GM18520 (cell line): ENCODE measurements around the gene TSPAN1.
A peak's percentile ranks its signal among the peaks of the same experiment; 100 is the strongest.
"Not testable (repeated sequence)": the region's sequence is repeated elsewhere in the genome, so short reads cannot be mapped to it uniquely, and the experiment has no call there.

ENCODE experiments used
- ATAC-seq: cut with Tn5 transposase; IDR thresholded peaks from one replicate; pipeline ENCODE4 v1.9.1; 2021; ENCODE audit not compliant: unreplicated experiment

TSPAN1 gene

DNA sequence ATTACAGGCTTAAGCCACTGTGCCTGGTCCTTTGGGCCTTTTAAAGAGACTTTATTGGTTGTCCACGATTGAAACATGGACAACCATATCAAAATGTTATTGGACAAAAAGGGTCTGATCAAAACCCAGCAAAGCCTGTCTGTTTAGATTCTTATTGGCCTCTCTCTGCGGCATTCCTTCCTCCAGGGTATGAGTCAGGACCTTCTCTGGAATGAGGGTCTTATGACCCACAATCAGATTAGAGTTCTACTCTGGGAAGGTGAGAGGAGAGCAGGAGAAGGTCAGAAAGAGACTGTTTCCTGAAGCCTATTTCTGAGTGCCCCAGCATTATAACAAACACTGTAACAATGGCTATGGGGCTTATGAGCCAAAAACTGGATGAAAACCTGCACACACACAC is 36.2 kb downstream of the TSPAN1 start:
- ATAC-seq: no peak

DNA sequence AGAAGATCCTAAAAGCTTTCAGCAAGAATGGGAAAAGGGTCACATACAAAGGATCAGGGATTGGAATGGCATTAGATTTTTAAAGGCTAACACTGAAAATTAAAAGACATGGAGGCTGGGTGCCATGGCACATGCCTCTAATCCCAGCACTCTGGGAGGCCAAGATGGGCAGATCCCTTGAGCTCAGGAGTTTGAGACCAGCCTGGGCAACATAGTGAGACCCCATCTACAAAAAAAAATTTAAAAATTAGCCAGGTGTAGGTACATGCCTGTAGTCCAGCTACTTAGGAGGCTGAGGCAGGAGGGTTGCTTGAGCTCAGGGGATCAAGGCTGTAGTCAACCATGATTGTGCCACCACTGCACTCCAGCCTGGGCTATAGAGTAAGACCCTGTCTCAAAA is 40.6 kb downstream of the TSPAN1 start:
- ATAC-seq: no peak

DNA sequence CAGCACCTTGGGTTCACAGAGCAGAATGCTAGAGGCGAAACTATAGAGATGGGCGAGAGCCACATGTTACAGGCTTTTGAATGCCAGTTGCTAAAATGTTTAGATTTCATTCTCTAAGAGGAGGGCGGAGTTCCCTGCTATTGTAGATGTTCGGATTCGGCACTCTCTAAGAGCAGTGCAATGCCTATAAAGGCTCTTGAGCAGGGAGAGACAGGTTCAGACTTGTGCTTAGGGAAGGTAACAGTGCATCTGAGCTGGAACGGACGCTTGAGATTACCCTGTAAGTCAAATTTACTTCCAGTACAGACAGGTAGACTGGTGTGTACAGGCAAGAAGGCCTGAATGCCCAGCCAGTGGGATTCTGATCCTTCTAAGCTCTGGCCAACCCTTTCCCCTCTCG is 43.6 kb downstream of the TSPAN1 start:
- ATAC-seq: no peak

DNA sequence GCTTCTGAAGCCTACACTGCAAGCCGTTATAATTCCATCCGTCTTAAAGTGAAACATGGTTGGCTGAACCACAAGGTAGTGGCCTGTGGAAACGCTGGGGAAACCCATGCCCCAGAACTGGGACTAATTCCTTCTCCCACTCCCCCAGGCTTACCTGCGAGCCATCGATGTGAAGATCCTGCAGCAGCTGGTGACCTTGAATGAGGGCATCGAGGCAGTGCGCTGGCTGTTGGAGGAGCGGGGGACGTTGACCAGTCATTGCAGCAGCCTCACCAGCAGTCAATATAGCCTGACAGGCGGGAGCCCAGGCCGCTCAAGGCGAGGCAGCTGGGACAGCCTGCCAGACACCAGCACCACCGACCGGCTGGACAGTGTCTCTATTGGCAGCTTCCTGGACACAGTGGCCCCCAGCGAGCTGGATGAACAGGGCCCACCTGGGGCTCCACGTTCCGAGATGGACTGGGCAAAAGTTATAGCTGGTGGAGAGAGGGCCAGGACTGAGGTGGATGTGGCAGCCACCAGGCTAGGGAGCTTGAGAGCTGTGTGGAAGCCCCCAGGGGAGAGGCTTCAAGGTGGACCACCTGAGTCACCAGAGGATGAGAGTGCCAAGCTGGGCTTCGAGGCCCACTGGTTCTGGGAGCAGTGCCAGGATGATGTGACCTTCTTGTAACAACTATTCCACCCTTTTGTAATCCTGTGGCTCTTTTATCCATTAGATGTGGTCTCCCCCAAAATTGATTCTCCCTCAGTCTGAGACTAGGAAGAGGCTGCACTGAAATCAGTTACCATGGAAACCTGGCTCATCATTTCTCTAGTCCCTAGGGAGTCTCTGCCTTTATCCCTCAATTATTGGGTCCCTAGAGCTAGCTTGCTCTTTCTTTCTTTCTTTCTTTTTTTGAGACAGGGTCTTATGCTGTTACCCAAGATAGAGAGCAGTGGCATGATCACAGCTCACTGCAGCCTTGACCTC is 44.9 kb downstream of the TSPAN1 start:
- no peak for ATAC-seq

DNA sequence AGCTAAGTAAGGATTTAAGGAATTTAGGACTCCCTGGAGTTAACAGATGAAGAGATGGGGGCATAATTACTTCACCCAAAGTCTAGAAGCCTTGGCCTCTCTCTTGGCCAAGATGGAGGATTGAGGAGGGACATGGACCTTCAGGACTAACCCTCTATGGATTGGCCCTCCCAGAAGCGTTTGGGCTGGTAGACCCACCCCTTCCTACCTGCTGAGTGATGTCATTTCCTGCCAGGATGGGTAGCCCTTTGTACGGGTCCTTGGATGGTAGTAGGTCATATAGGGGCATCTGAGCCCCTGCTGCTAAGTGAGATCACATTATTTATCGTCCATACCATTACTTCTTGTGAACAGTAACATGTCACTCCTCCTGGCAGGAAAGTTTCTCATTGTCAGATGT is 45.9 kb downstream of the TSPAN1 start:
- ATAC-seq: no peak

- ATAC-seq: no peak
Observed at GRCh38 chr1:46221749-46222148, 46.9 kb downstream of the TSPAN1 start.

DNA sequence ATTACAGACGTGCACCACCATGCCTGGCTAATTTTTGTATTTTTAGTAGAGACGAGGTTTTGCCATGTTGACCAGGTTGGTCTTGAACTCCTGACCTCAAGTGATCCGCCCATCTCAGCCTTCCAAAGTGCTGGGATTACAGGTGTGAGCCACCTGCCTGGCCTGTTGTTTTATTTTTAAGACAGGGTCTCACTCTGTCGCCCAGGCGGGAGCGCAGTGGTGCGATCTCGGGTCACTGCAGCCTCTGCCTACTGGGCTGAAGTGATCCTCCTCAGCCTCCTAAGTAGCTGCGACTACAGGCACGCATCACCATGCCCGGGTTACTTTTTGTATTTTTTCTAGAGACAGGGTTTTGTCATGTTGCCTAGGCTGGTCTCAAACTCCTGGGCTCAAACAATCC is 48.2 kb downstream of the TSPAN1 start:
- not testable (repeated sequence) for ATAC-seq

DNA sequence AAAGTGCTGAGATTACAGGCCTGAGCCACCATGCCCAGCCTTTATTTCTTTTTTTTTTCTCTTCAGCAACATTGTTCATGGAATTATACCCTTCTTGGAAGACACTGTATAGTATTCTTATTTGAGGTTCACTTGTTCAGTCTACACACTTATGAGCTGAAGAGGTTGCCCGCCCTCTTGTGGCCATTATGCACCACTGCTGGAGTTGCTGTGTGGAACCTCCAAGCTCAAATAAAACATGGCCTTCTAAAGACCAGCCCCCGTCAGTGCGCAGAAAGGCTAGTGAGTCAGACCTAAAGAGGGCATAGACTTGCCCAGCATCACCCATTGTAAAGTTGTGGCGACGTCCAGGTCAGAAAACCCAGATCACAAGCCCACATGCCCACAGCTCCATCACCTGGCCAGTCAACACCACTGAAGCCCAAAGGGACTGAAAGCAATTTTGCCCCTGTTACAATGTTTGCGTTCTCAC is 48.6 kb downstream of the TSPAN1 start:
- ATAC-seq: peak; percentile 52

DNA sequence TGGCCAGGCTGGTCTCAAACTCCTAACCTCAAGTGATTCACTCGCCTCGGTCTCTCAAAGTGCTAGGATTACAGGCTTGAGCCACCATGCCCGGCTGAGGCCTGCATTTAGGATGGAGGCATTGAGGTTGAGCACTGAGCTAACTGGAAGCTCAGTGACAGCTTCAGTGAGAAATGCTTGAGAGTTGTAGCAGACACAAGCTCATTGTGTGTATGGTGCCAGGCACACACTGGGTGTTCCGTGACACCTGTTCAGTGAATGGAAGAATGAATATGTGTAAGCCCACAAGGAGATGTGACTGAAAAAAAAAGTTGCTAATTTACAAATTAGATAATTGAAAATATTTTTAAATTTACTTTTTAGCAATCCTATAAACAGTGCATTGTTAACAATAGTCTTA is 50.1 kb downstream of the TSPAN1 start:
- no peak for ATAC-seq

DNA sequence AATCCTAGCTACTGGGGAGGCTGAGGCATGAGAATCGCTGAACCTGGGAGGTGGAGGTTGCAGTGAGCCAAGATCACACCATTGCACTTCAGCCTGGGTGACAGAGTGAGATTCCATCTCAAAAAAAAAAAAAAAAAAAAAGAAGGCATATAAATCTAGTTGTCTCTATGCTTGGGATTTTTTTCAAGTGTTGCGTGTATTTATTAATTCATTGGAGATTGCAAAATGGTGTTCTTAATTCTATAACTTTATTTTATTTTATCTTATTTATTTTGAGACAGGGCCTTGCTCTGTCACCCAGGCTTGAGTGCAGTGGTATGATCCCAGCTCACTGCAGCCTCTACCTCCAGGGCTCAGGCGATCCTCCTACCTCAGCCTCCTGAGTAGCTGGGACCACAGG is 56.3 kb downstream of the TSPAN1 start:
- ATAC-seq: not testable (repeated sequence)
